GM12878 (cell line): ENCODE results near the gene COX17.

Source experiments
- CHD1 ChIP-seq: IDR thresholded peaks from 2 replicates; pipeline ENCODE4 v1.6.1; 2012; ENCODE audit warnings: low read depth, low read length, improper control_type of control experiment
- CTCF ChIP-seq, 3 experiments: IDR thresholded peaks in 2 of 3; conservative IDR thresholded peaks in 1 of 3; 2 replicates each; pipeline ENCODE4 v1.5.1; 2011; ENCODE audit warnings: low read depth in 3 of 3, low read length in 3 of 3, mild to moderate bottlenecking in 3 of 3, control low read depth in 2 of 3, moderate library complexity in 2 of 3, inconsistent platforms in 1 of 3, mixed read lengths in 1 of 3; ENCODE audit not compliant: control insufficient read depth in 2 of 3, insufficient read depth in 1 of 3; ENCODE audit errors: extremely low read depth in 1 of 3
- EP300 ChIP-seq, 2 experiments: fragments of 150-350 bp in 1 of 2; IDR thresholded peaks; 2 replicates each; pipeline ENCODE4 v1.6.1; 2011 to 2012; ENCODE audit warnings: low read depth in 2 of 2, low read length in 2 of 2, borderline replicate concordance in 1 of 2, improper control_type of control experiment in 1 of 2, inconsistent platforms in 1 of 2; ENCODE audit not compliant: control insufficient read depth in 1 of 2
- HDAC6 ChIP-seq: fragments of 200-600 bp; sonication (generic); IDR thresholded peaks from one replicate; pipeline ENCODE4 v1.8.0; 2017; ENCODE audit warnings: antibody characterized with exemption; ENCODE audit not compliant: unreplicated experiment
- POLR2A ChIP-seq: IDR thresholded peaks from 2 replicates; pipeline ENCODE4 v1.6.1; 2011; ENCODE audit warnings: low read depth, mild to moderate bottlenecking, low read length
- POLR2AphosphoS2 ChIP-seq: IDR thresholded peaks from 2 replicates; pipeline ENCODE4 v1.6.1; 2011; ENCODE audit warnings: low read depth, mild to moderate bottlenecking, low read length, improper control_type of control experiment, moderate library complexity
- RFX5 ChIP-seq: IDR thresholded peaks from 2 replicates; pipeline ENCODE4 v1.6.1; 2011; ENCODE audit warnings: low read depth, low read length, improper control_type of control experiment
- SUZ12 ChIP-seq: fragments of 200-600 bp; sonication (generic); IDR thresholded peaks from one replicate; pipeline ENCODE4 v1.6.1; 2018; ENCODE audit warnings: antibody characterized with exemption, mild to moderate bottlenecking; ENCODE audit not compliant: unreplicated experiment

- TF ChIP-seq EP300 (IDR thresholded peaks at IDR 0.05; ENCODE audit: borderline replicate concordance in 1 of 2, control insufficient read depth in 1 of 2, low read depth in 2 of 2, low read length in 2 of 2): no peak
- TF ChIP-seq HDAC6: no peak
- TF ChIP-seq CTCF (IDR thresholded peaks at IDR 0.05 in 2 of 3, conservative IDR thresholded peaks at IDR 0.05 in 1 of 3; ENCODE audit: control insufficient read depth in 2 of 3, extremely low read depth in 1 of 3, insufficient read depth in 1 of 3, low read depth in 3 of 3, low read length in 3 of 3): no peak
- no peak for TF ChIP-seq RFX5
- no peak for TF ChIP-seq SUZ12
- TF ChIP-seq CHD1: no peak
- no peak for TF ChIP-seq POLR2AphosphoS2
- TF ChIP-seq POLR2A: no peak
These were observed 1.9 kb downstream of the COX17 start for GRCh38 chr3:119675188-119675874.
